ENCODE measurements around the gene JAZF1. TPM values are rescaled to one million over a fixed set of nuclear protein-coding genes. Genes with fewer than 3 reads are reported as not detected.

JAZF1 gene
- total RNA-seq, 4 donors from 2014 or later: 29.3 to 33.8 (median 30.1) TPM

DNA sequence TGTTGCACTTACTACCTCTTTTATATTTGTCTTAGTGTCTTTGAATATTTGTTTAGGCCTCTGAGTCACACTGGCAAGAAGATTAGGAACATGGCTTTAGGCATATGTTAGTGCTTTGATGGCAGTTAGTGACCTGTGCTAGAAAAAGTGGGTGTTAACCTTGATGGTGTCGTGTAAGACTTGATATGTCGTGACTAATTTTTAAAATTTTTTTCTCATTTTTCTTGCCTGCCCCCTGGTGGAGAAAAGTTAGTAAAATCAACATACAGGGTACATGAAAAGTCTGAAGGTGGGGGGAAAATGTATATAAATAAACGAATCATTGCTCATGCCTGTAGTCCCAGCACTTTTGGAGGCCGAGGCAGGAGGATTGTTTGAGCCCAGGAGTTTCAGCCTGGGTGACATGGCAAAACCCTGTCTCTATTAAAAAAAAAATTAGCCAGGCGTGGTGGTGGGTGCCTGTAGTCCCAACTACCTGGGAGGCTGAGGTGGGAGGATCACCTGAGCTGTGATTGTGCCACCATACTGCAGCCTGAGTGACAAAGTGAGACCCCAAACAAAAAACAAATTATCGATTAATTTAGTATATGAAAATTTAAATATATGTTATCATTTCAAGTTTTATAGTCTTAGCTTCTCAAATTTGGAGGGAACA, 396.1 kb downstream of the JAZF1 start:
- Histone ChIP-seq H3K4me1 (peaks cover 0 to 8% (median 4%) of the 10 kb centered on the region in 4 donors), H3K4me3 (no peak overlapping the region), H3K9me3 (no peaks in the 10 kb centered on the region), H3K36me3 (peaks cover 5 to 44% (median 25%) of the 10 kb centered on the region in 4 donors), H3K27ac (replicated peaks in 1 of 4) (no peak overlapping the region), H3K27me3 (no peaks in the 10 kb centered on the region)
- TF ChIP-seq, protein P1, sequence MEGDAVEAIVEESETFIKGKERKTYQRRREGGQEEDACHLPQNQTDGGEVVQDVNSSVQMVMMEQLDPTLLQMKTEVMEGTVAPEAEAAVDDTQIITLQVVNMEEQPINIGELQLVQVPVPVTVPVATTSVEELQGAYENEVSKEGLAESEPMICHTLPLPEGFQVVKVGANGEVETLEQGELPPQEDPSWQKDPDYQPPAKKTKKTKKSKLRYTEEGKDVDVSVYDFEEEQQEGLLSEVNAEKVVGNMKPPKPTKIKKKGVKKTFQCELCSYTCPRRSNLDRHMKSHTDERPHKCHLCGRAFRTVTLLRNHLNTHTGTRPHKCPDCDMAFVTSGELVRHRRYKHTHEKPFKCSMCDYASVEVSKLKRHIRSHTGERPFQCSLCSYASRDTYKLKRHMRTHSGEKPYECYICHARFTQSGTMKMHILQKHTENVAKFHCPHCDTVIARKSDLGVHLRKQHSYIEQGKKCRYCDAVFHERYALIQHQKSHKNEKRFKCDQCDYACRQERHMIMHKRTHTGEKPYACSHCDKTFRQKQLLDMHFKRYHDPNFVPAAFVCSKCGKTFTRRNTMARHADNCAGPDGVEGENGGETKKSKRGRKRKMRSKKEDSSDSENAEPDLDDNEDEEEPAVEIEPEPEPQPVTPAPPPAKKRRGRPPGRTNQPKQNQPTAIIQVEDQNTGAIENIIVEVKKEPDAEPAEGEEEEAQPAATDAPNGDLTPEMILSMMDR (IDR thresholded peaks at IDR 0.05): peak; percentile 38 to 55 (median 43)
- no peak for TF ChIP-seq POLR2AphosphoS5 (IDR thresholded peaks at IDR 0.05)
- no peak for TF ChIP-seq EP300 (IDR thresholded peaks at IDR 0.05)
- TF ChIP-seq POLR2A (IDR thresholded peaks at IDR 0.05; ENCODE audit: low read depth): no peak
- intact Hi-C loops (cut with DNase I): loop anchor here (10.0 kb wide), 1 partner anchor 580 kb away; the partner anchor contains the start of gene HOXA13
- WGBS: 60% methylated on average over 6 of the region's 6 CpGs
- DNase-seq (ENCODE audit: extremely low spot score): no peak

DNA sequence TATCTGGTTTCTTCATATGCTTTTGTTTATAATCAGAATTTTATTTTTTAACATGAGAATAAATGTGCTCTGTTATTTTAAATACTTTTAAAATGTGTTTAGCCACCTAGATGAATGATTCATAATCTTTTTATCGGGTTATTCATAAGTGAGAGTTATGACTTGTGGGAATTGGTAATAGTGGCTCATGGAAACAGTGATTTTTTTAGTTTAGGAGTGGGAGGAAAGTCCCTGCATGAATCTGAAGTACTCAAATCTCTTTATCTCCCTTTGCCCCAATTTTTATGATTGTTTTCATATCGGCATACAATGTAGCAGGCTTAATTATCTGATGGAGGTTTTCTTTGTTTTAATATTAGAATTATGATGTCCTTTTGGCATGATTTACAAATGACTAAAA, 397.7 kb downstream of the JAZF1 start:
- no peak for DNase-seq (ENCODE audit: extremely low spot score)
- WGBS: 59% methylated on average over 2 of the region's 2 CpGs
- Histone ChIP-seq H3K4me3 (no peak overlapping the region), H3K27ac (replicated peaks in 1 of 4) (no peak overlapping the region), H3K27me3 (no peaks in the 10 kb centered on the region), H3K9me3 (no peaks in the 10 kb centered on the region), H3K36me3 (peaks cover 5 to 36% (median 18%) of the 10 kb centered on the region in 4 donors), H3K4me1 (peaks cover under 1 to 8% (median 5%) of the 10 kb centered on the region in 4 donors)
- TF ChIP-seq, protein P1 (IDR thresholded peaks at IDR 0.05): no peak
- TF ChIP-seq POLR2AphosphoS5 (IDR thresholded peaks at IDR 0.05) (no peak), POLR2A (IDR thresholded peaks at IDR 0.05; ENCODE audit: low read depth) (no peak), EP300 (IDR thresholded peaks at IDR 0.05) (no peak)
- intact Hi-C loops (cut with DNase I): loop anchor here (10.0 kb wide), 1 partner anchor 578 kb away; the partner anchor contains the start of gene HOXA13

DNA sequence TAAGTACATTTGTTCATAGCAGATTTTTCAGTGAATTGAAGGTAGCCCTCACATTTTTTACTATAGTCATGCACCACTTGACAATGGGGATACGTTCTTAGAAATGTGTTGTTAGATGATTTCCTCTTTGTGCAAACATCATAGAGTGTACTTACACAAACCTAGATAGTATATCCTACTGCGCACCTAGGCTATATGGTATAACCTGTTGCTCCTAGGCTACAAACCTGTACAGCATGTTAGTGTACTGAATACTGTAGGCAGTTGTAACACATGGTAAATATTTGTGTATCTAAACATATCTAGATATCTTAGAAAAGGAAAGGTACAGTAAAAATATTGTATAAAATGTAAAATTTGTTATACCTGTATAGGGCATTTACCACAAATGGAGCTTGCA, 399.4 kb downstream of the JAZF1 start:
- H3K9me3 ChIP-seq: no peaks in the 10 kb centered on the region
- intact Hi-C loops (cut with DNase I): loop anchor here (10.0 kb wide), 1 partner anchor 576 kb away; the partner anchor contains the start of gene HOXA13
- no peak for DNase-seq (ENCODE audit: extremely low spot score)
- TF ChIP-seq POLR2AphosphoS5 (IDR thresholded peaks at IDR 0.05) (no peak), POLR2A (IDR thresholded peaks at IDR 0.05; ENCODE audit: low read depth) (no peak), EP300 (IDR thresholded peaks at IDR 0.05) (no peak)
- TF ChIP-seq, protein P1 (IDR thresholded peaks at IDR 0.05): no peak
- no peaks in the 10 kb centered on the region for H3K27me3 ChIP-seq
- no peak overlapping the region for H3K27ac ChIP-seq (replicated peaks in 1 of 4)
- no peak overlapping the region for H3K4me3 ChIP-seq
- WGBS: 95% methylated on average over 2 of the region's 2 CpGs
- peaks cover 3 to 12% (median 6%) of the 10 kb centered on the region in 4 donors for H3K4me1 ChIP-seq
- H3K36me3 ChIP-seq: peaks cover 2 to 20% (median 11%) of the 10 kb centered on the region in 4 donors

Small RNA genes within 50 kb of the gene (small RNA-seq; reads per million reads assigned to genes)
- gene RNU6-979P: 0 reads per million in 3 donors

Other genes starting within 250 kb of the JAZF1 start
- gene CREB5, start 231.7 kb upstream of the JAZF1 start, total RNA-seq: 10 to 100 TPM in 2 of 4 donors, 1 to 10 TPM in 2; 6.6 to 18.6 (median 12.6) TPM